Retina (tissue), 1 donor: ENCODE measurements around the gene MYO19.
A peak's percentile ranks its signal among the peaks of the same experiment; 100 is the strongest.

ENCODE experiments used
- DNase-seq: peaks from one replicate; pipeline ENCODE4 v3.0.0-alpha.2; 2016

MYO19 gene, protein sequence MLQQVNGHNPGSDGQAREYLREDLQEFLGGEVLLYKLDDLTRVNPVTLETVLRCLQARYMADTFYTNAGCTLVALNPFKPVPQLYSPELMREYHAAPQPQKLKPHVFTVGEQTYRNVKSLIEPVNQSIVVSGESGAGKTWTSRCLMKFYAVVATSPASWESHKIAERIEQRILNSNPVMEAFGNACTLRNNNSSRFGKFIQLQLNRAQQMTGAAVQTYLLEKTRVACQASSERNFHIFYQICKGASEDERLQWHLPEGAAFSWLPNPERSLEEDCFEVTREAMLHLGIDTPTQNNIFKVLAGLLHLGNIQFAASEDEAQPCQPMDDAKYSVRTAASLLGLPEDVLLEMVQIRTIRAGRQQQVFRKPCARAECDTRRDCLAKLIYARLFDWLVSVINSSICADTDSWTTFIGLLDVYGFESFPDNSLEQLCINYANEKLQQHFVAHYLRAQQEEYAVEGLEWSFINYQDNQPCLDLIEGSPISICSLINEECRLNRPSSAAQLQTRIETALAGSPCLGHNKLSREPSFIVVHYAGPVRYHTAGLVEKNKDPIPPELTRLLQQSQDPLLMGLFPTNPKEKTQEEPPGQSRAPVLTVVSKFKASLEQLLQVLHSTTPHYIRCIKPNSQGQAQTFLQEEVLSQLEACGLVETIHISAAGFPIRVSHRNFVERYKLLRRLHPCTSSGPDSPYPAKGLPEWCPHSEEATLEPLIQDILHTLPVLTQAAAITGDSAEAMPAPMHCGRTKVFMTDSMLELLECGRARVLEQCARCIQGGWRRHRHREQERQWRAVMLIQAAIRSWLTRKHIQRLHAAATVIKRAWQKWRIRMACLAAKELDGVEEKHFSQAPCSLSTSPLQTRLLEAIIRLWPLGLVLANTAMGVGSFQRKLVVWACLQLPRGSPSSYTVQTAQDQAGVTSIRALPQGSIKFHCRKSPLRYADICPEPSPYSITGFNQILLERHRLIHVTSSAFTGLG

DNA sequence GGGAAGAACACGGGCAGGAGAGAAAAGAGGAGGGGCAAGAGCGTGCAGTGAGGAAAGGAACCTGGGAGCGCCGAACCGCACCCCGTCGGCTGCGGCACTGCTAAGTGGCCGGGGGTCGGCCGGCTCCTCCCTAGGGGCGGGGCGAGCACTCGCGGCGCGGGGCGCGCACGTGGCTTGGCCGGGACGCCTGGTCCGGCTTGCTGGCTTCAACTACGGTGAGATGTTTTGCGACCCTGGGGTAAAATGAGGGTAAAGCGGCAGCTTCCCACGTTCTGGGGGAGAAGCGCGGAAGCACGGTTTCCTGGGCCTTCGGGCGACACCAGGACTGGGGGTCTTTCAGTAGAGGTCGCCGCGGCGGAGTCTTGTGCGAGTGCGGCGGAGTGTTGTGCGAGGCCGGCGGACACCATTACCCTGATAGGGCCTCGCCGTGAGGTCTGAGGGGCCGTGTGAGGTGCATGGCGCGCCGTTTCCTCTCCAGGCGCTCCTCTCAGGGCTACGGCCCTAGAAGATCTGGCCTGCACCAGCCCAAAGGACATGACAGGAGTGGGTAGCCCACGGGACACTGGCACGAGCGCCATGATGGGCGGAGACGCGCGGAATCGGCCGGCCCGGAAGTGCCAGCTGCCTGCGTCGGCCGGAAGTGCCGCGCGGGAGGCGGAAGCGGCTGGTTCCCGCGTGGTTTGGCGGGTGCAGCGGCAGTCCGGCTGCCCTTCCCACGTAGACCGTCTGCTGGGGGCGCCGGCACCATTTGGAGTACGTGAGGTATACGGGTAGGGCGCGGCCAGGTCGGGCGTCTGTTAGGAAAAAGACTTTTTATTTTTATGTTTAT, at the start of gene MYO19, which contains the start of gene PIGW:
TSS of gene MYO19 (minus strand) at position 29 of the 829 bp plus-strand sequence. CDS start 2,330 bp downstream, outside the sequence.
TSS of gene PIGW (plus strand) at position 148 of the 829 bp plus-strand sequence. CDS start 2,115 bp downstream, outside the sequence.
- peak; percentile 98 for DNase-seq

DNA sequence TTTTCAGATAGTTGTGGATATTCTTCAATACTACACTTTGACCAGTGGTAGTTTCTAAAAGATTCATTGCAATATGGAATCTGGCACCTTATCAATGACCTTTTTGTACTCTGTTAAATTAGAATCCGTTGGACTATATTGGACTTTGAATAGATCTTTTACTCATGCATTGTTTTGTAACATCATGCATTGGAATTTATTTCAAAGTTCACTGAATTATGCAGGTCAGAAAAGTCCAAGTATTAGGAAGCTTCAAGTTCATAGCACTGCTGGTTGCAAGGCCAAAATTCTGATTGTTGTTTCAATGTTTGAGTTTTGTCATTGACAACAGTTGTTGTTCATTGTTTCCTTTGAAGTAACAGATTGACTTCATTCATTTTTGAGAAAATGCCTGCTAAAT, 49.1 kb upstream of the MYO19 start:
- no peak for DNase-seq

DNA sequence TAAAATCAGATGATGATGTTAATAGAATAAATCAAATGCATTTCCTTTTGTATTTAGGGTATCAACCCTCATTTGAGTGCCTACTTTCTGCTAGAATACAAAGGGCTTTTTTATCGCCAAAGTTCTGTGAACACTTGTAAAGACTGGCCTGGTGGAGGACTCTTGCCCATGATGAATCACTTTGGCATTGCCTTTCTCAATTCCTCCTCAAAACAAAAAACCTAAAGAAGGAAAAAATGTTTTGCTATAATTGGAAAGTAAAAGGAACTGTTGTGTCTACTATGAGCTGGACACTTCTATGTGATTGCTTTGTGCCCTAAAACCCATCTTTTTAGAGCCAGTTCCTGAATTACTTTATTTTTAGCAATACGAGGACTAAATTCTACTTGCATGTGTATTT, 44.0 kb upstream of the MYO19 start:
- no peak for DNase-seq

GRCh38 chr17:36576793-36577192, 42.1 kb upstream of the MYO19 start:
- DNase-seq: no peak

DNA sequence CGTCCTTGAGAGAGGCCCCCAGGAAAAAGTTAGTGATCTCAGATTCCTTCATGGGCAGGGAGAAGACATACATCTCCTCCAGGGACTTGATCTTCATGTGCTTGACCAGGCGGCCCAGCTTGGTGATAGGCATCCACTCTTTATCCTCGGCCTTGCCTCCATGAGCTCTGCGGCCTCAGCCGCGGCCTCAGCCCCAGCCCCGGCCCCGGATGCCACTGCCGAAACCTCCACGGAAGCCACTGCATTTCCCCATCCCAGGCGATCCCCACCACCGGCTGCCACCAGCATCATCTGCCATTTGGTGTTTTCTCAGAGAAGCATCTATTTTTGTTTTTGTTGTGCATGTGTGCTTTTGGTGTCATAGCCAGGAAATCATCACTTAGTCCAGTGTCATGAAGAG, 40.4 kb upstream of the MYO19 start:
- no peak for DNase-seq

GRCh38 chr17:36566081-36566480, 31.4 kb upstream of the MYO19 start:
- no peak for DNase-seq

- DNase-seq: no peak
These were observed 18.8 kb upstream of the MYO19 start for GRCh38 chr17:36553459-36553858.

GRCh38 chr17:36550491-36551417, 16.1 kb upstream of the MYO19 start:
- DNase-seq: no peak

DNA sequence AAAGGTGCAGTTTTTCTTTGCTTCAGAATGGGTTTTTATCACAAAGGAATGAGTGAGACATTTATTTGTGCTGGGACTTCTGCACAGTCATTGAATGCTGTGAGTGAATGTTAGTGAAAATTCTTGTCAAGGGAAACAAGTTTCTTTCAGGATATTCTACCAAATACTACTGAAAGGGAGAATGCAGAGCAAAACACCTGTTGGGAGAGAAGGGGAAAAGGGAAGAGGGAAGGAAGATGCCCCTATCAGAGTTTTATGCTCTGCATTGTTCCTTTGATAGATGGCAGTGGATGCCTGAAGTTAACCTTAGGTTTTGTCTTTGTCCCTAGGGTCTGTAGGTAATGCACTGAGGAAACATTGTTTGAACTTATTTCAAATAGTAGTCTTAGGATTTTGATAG, 13.1 kb upstream of the MYO19 start:
- no peak for DNase-seq

- DNase-seq: peak; percentile 4
These were observed 11.9 kb upstream of the MYO19 start for GRCh38 chr17:36546418-36547093.

DNA sequence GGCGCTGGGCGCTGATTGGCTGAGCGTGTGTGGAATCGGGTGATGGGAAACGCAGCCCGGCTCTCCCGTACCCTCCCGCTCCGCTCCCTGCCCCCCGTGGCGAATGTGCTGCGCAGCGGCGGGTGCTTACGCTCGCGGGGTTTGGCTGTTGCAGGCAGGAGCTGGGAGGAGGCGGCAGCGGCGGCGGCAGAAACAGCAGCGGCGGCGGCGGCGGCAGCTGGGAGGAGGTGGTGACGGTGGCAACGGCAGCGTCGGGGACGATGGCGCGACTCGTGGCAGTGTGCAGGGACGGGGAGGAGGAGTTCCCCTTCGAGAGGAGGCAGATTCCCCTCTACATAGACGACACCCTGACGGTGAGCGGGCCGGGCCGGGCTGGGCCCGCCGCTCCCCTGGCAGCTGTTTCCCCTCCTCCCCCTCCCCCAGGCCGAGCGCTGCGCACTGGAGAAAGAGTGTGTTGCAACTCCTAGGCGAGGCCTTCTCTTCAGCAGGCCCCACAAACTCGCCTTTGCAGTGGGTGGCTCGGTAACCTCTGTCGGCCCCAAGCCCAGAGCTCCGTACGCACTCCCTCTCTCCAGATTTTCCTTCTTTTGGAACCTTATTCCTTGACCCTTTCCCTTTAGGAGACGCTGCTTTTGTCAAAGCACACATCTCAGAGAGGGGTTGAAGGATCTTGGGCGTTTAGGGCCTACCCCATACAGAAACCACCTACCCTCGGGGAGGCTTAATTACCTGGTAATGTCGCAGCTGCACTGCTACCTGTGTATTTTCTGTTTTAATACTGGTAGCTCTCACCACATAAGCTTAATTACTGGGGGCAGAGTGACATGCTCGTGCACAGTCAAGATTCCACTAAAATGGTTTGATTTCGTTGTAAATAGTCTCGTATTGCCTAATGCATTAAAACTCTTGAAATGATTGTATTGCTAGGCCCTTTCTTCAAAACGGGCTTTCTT, 11.1 kb upstream of the MYO19 start:
- peak; percentile 97 for DNase-seq

GRCh38 chr17:36545077-36545464, 10.4 kb upstream of the MYO19 start:
- DNase-seq: no peak

- peak; percentile 96 for DNase-seq
These were observed 9.8 kb upstream of the MYO19 start, which contains the start of gene GGNBP2 for GRCh38 chr17:36544307-36545076. TSS of gene GGNBP2 (plus strand) at chr17:36544919. CDS start at chr17:36545725, 806 bp downstream.

GRCh38 chr17:36544044-36544306, 9.3 kb upstream of the MYO19 start:
- no peak for DNase-seq

GRCh38 chr17:36542755-36543154, 8.1 kb upstream of the MYO19 start:
- no peak for DNase-seq

DNA sequence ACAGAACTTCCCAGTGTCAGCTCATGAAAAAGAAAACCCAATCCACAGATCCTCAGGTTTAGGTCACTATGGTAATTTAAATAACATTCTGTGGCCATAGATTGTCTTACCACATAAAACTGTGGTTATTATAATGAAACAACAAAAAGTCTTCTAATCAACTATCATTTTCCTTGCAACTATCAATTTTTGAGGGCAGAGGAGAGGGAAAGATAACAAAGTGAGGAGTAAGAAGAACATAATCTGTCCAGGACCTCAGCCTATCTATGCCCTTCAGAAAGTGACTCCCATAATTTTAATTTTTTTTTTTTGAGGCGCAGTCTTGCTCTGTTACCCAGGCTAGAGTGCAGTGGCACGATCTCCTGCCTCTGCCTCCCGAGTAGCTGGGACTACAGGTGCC, 6.0 kb upstream of the MYO19 start:
- no peak for DNase-seq

DNA sequence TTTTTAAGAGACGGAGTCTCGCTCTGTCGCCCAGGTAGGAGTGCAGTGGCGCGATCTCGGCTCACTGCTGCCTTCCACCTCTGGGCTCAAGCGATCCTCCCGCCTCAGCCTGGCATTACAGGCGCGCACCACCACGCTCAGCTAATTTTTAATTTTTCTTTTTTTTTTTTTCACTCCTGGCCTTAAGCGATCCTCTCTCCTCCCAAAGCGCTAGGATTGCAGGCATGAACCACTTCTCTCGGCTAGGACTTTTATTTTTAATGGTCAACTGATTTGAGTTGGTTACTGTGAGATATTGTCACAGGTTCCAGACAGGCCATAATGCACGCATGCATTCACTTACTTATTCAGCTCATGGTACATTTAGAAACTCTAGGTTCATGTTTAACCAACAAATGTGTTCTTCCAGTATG, 1.0 kb upstream of the MYO19 start:
- DNase-seq: no peak

- DNase-seq: no peak
These were observed 481 bp downstream of the MYO19 start for GRCh38 chr17:36533935-36534839.
